Epithelial cell of proximal tubule (primary cell): ENCODE results near the gene DIPK1B. TPM values are rescaled to one million over a fixed set of nuclear protein-coding genes. Genes with fewer than 3 reads are reported as not detected.

Source experiments
- DNase-seq: peaks from one replicate; pipeline ENCODE4 v3.0.0-alpha.2; 2011; ENCODE audit warnings: low read depth
- H3K4me3 ChIP-seq: 2 replicates; pipeline ENCODE4 v1.5.1; 2011; ENCODE audit warnings: low read depth, mild to moderate bottlenecking, low read length
- CTCF ChIP-seq: conservative IDR thresholded peaks from 2 replicates; pipeline ENCODE4 v1.5.1; 2012; ENCODE audit warnings: low read depth, mild to moderate bottlenecking, low read length
- total RNA-seq: library from RNA; depleted of rRNA; stranded (reverse); fragments of >200 nt; gene quantifications from 2 replicates; pipeline ENCODE4 v1.2.3, GENCODE V29; 2015

DIPK1B gene
- total RNA-seq, 1 donor from 2014 or later: 20.3 TPM

- no peak for DNase-seq
- TF ChIP-seq CTCF: no peak
- peak overlapping the region; percentile 6 for H3K4me3 ChIP-seq
Measured at GRCh38 chr9:136666372-136667213, 45.8 kb upstream of the DIPK1B start.

GRCh38 chr9:136667214-136667939, 45.0 kb upstream of the DIPK1B start:
- no peak for DNase-seq
- H3K4me3 ChIP-seq: no peak overlapping the region
- TF ChIP-seq CTCF: no peak

- TF ChIP-seq CTCF: no peak
- no peak for DNase-seq
- H3K4me3 ChIP-seq: no peak overlapping the region
Measured at GRCh38 chr9:136667940-136668760, 44.2 kb upstream of the DIPK1B start.

- no peak overlapping the region for H3K4me3 ChIP-seq
- TF ChIP-seq CTCF: no peak
- DNase-seq: no peak
Measured at GRCh38 chr9:136668983-136669790, 43.2 kb upstream of the DIPK1B start.

- H3K4me3 ChIP-seq: no peak overlapping the region
- DNase-seq: no peak
- no peak for TF ChIP-seq CTCF
Measured at GRCh38 chr9:136669791-136670464, 42.4 kb upstream of the DIPK1B start.
